Mesothelial cell of epicardium (in vitro differentiated cells): ENCODE data around the gene TRMT2A. TPM values are rescaled to one million over a fixed set of nuclear protein-coding genes. Genes with fewer than 3 reads are reported as not detected.

Experiments
- DNase-seq, 2 experiments: peaks; one replicate each; pipeline ENCODE4 v3.0.0; 2021; ENCODE audit warnings: low spot score in 2 of 2; ENCODE audit not compliant: unreplicated experiment in 2 of 2
- H3K27ac Mint-ChIP-seq: 2 replicates; pipeline ENCODE4 v1.8.0; 2021; ENCODE audit warnings: mixed read lengths
- H3K27me3 Mint-ChIP-seq: 2 replicates; pipeline ENCODE4 v1.8.0; 2021; ENCODE audit warnings: low read depth, mixed read lengths
- H3K36me3 Mint-ChIP-seq: 2 replicates; pipeline ENCODE4 v1.8.0; 2021; ENCODE audit warnings: mixed read lengths
- H3K4me1 Mint-ChIP-seq: 2 replicates; pipeline ENCODE4 v1.8.0; 2021; ENCODE audit warnings: mixed read lengths
- H3K4me3 Mint-ChIP-seq: 2 replicates; pipeline ENCODE4 v1.8.0; 2021; ENCODE audit warnings: mild to moderate bottlenecking, moderate library complexity, mixed read lengths
- H3K9me3 Mint-ChIP-seq: 2 replicates; pipeline ENCODE4 v1.8.0; 2021; ENCODE audit warnings: mixed read lengths
- total RNA-seq: library from RNA; stranded (reverse); gene quantifications from 3 replicates; pipeline ENCODE4 v1.2.1, GENCODE V29; 2021
- TF ChIP-seq, protein P1 (sequence below): fragments of 200-600 bp; sonication (generic); IDR thresholded peaks from one replicate; pipeline ENCODE4 v1.5.0; 2021; ENCODE audit warnings: antibody characterized with exemption; ENCODE audit not compliant: unreplicated experiment

The TRMT2A gene, protein sequence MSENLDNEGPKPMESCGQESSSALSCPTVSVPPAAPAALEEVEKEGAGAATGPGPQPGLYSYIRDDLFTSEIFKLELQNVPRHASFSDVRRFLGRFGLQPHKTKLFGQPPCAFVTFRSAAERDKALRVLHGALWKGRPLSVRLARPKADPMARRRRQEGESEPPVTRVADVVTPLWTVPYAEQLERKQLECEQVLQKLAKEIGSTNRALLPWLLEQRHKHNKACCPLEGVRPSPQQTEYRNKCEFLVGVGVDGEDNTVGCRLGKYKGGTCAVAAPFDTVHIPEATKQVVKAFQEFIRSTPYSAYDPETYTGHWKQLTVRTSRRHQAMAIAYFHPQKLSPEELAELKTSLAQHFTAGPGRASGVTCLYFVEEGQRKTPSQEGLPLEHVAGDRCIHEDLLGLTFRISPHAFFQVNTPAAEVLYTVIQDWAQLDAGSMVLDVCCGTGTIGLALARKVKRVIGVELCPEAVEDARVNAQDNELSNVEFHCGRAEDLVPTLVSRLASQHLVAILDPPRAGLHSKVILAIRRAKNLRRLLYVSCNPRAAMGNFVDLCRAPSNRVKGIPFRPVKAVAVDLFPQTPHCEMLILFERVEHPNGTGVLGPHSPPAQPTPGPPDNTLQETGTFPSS
- 68.7 to 78.1 TPM (median 76.0 TPM) in 3 replicates for total RNA-seq

DNA sequence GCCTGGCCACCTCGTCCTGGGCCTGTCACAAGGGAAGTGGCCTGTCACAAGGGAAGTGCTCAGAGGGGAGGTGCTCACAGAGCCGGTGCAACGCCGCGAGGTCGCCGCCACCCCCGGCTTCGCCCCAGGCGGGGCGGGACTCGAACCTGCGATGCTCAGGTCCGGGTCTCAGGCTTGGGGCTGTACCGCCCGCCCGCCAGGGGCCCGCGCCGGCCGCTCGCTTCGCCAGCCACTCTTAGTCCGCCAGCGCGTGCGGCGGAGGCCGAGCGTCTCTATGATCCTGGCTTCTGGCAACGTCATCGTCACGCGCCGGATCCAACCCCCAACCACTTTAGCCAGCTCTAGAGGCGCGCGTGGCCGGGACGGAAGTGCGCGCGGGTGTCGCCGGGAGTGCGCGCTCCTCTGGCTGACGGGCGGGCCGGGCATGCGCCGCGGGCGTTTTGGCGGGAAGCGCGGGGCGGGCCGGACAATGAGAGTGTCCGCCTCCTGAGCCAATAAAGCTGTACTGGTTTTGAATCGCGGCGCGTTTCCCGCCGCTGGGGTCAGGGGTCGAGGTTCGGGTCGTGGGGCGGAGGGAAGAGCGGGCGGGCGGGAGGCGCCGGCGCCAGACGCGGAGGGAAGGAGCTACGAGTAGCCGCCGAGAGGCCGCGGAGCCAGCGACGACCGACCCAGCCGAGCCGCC lies at the start of gene TRMT2A:
Gene TRMT2A, minus strand, starts transcription at position 276 of the 682 bp plus-strand sequence. CDS start 320 bp downstream, outside the sequence.
- H3K4me3 Mint-ChIP-seq, result peak within 1 kb of the TSS; percentile 84
- peak within 1 kb of the TSS; percentile 95 for H3K27ac Mint-ChIP-seq
- H3K27me3 Mint-ChIP-seq, result no peaks in the 10 kb centered on the region
- peaks cover 9% of the 10 kb centered on the region for H3K36me3 Mint-ChIP-seq
- peak; percentile 95 to 98 for DNase-seq
- TF ChIP-seq, protein P1, sequence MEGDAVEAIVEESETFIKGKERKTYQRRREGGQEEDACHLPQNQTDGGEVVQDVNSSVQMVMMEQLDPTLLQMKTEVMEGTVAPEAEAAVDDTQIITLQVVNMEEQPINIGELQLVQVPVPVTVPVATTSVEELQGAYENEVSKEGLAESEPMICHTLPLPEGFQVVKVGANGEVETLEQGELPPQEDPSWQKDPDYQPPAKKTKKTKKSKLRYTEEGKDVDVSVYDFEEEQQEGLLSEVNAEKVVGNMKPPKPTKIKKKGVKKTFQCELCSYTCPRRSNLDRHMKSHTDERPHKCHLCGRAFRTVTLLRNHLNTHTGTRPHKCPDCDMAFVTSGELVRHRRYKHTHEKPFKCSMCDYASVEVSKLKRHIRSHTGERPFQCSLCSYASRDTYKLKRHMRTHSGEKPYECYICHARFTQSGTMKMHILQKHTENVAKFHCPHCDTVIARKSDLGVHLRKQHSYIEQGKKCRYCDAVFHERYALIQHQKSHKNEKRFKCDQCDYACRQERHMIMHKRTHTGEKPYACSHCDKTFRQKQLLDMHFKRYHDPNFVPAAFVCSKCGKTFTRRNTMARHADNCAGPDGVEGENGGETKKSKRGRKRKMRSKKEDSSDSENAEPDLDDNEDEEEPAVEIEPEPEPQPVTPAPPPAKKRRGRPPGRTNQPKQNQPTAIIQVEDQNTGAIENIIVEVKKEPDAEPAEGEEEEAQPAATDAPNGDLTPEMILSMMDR, result no peak
- H3K4me1 Mint-ChIP-seq, result peaks cover 18% of the 10 kb centered on the region
- H3K9me3 Mint-ChIP-seq, result no peaks in the 10 kb centered on the region

DNA sequence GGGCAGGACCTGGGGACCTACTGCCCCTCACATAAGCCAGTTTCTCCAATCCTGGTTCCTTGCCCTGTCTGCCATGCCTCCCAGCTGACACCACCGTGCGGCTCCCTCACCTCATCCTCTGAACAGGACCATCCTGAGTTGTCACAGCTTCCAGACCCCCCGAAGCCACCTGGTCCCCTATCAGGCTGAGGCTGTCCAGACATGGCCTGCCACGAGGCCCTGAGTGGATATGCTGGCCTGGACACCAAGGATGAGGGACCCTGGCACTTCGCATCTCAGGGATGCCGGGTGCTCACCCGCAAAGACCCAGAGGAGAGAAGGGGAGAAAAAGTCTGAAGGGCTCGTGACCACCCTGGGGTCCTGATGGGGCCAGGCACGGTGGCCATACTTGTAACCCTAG lies 49.7 kb upstream of the TRMT2A start:
- Mint-ChIP-seq H3K9me3 (no peaks in the 10 kb centered on the region), H3K27ac (no peak overlapping the region), H3K36me3 (no peaks in the 10 kb centered on the region), H3K4me3 (no peak overlapping the region), H3K27me3 (no peaks in the 10 kb centered on the region), H3K4me1 (no peaks in the 10 kb centered on the region)
- DNase-seq, result no peak
- TF ChIP-seq, protein P1, result no peak

DNA sequence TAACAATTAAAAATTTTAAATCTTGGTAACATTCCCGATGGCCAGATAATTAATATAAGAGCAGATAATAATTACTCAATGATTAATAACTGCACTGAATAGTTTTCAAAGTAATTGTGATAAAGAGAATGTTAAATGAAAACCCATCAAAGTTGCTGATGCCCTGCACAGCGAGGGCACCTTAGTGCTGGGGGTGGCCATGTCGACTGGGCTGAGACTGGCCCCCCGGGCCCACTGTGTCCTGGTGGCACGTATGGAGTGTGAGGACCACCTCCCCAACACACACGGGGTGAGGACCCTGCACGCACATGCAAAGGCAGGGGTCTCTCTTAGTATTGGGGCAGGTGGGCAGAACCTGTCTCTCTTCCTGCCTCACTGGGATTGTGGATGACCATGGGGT lies 48.9 kb upstream of the TRMT2A start:
- H3K4me1 Mint-ChIP-seq, result no peaks in the 10 kb centered on the region
- H3K9me3 Mint-ChIP-seq, result no peaks in the 10 kb centered on the region
- H3K27me3 Mint-ChIP-seq, result no peaks in the 10 kb centered on the region
- TF ChIP-seq, protein P1, result no peak
- H3K4me3 Mint-ChIP-seq, result no peak overlapping the region
- H3K36me3 Mint-ChIP-seq, result no peaks in the 10 kb centered on the region
- no peak for DNase-seq
- no peak overlapping the region for H3K27ac Mint-ChIP-seq

DNA sequence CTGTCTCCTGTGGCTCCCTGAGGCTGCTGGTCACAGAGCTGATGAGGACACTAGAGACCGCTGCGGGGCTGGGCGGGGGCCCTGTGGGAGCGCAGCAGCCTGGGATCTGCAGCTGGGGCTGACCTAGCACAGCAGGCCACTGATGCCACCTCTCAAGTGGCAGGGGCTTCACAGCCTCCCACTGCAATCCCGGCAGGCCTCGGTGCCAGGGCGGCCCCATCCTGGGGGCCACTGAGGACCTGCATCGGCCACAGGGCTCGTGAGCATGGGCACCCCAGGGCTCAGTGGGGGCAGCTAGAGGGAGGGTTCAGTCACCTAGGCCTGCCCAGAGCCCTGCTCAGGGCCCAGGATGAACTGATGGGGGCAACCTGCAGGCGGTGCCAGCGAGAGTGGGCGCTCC lies 48.4 kb upstream of the TRMT2A start:
- H3K4me3 Mint-ChIP-seq, result no peak overlapping the region
- no peaks in the 10 kb centered on the region for H3K36me3 Mint-ChIP-seq
- H3K27ac Mint-ChIP-seq, result no peak overlapping the region
- TF ChIP-seq, protein P1, result no peak
- H3K27me3 Mint-ChIP-seq, result no peaks in the 10 kb centered on the region
- DNase-seq, result no peak
- H3K9me3 Mint-ChIP-seq, result no peaks in the 10 kb centered on the region
- no peaks in the 10 kb centered on the region for H3K4me1 Mint-ChIP-seq

DNA sequence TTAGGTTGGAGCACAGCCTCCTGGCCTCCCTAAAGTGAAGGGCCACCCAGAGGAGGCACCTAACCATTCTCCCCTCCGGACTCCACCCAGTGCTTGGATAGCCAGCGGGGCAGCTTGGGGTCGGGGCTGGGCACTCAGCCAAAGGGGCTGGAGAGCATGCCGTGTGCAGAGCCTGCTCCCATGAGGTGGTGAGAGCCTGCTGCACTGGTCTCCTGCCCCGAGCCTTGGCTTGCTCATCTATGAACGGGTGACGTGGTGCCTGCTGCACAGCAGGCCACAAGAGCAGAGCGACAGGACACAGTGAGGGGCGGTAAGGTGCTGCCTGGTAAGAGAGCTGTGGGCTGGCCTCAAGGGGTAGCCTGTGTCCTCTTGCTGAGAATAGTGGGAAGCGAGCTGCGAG lies 47.8 kb upstream of the TRMT2A start:
- H3K36me3 Mint-ChIP-seq, result no peaks in the 10 kb centered on the region
- TF ChIP-seq, protein P1, result no peak
- H3K27me3 Mint-ChIP-seq, result no peaks in the 10 kb centered on the region

More for the DNA sequence above, 47.8 kb upstream of the TRMT2A start:
- Mint-ChIP-seq H3K27ac (no peak overlapping the region), H3K4me3 (no peak overlapping the region), H3K9me3 (no peaks in the 10 kb centered on the region), H3K4me1 (no peaks in the 10 kb centered on the region)
- no peak for DNase-seq
